IMR-90 (cell line): ENCODE data around the gene ARNT2. TPM values are rescaled to one million over a fixed set of nuclear protein-coding genes. Genes with fewer than 3 reads are reported as not detected.
A peak's percentile ranks its signal among the peaks of the same experiment; 100 is the strongest.

Experiments used
- ATAC-seq: fragments of 200-7000 bp; cut with Tn5 transposase; 2 replicates; pipeline ENCODE4 v1.9.1; 2020; ENCODE audit warnings: low read depth, mild to moderate bottlenecking, moderate library complexity
- BruUV-seq: library from RNA; stranded (reverse); fragments of 400-500 nt; replicated peaks from 2 replicates; lab custom pipeline; 2021; lab: Mats Ljungman, UMichigan
- CTCF ChIA-PET: fragments of 300-600 bp; formaldehyde crosslinking; extraction: SDS; loops from one replicate; lab custom pipeline; 2021; ENCODE audit warnings: antibody characterized with exemption; lab: Yijun Ruan, JAX
- POLR2A ChIA-PET: fragments of 300-600 bp; sonication (Branson Sonifier 250); formaldehyde crosslinking; loops from one replicate; lab custom pipeline; 2022; ENCODE audit warnings: antibody characterized with exemption; ENCODE audit not compliant: unreplicated experiment; lab: Charles Lee
- DNase-seq: peaks from one replicate; pipeline ENCODE4 v3.0.0; 2013
- H2AFZ ChIP-seq: replicated peaks from 2 replicates; pipeline ENCODE3; 2013; ENCODE audit warnings: low read length, mild to moderate bottlenecking; ENCODE audit not compliant: poor library complexity
- H2AK5ac ChIP-seq: 2 replicates; pipeline ENCODE4 v1.6.1; 2013; ENCODE audit warnings: low read depth, low read length, inconsistent platforms
- H2AK9ac ChIP-seq: replicated peaks from 2 replicates; pipeline ENCODE3; 2013; ENCODE audit warnings: mild to moderate bottlenecking, low read depth, low read length, moderate library complexity; ENCODE audit not compliant: poor library complexity
- H2BK120ac ChIP-seq: 2 replicates; pipeline ENCODE4 v1.6.1; 2013; ENCODE audit warnings: low read depth, low read length, inconsistent platforms
- H2BK15ac ChIP-seq: 3 replicates; pipeline ENCODE4 v1.6.1; 2013; ENCODE audit warnings: low read depth, low read length, inconsistent platforms
- H2BK20ac ChIP-seq: 2 replicates; pipeline ENCODE4 v1.6.1; 2013; ENCODE audit warnings: low read depth, mild to moderate bottlenecking, inconsistent platforms, low read length, moderate library complexity
- H2BK5ac ChIP-seq: 2 replicates; pipeline ENCODE4 v1.6.1; 2013; ENCODE audit warnings: mild to moderate bottlenecking, low read depth, low read length, inconsistent platforms; ENCODE audit not compliant: poor library complexity, severe bottlenecking
- H3K14ac ChIP-seq: replicated peaks from 2 replicates; pipeline ENCODE4 v1.6.1; 2013; ENCODE audit warnings: low read depth, low read length, inconsistent platforms
- H3K18ac ChIP-seq: 2 replicates; pipeline ENCODE4 v1.6.1; 2013; ENCODE audit warnings: low read depth, low read length, control low read depth
- H3K23ac ChIP-seq: 2 replicates; pipeline ENCODE4 v1.6.1; 2013; ENCODE audit warnings: low read depth, low read length, inconsistent platforms
- H3K27ac ChIP-seq: 2 replicates; pipeline ENCODE4 v1.5.1; 2013; ENCODE audit warnings: mild to moderate bottlenecking, control low read depth, low read length; ENCODE audit not compliant: insufficient read depth
- H3K27me3 ChIP-seq: 2 replicates; pipeline ENCODE4 v1.6.1; 2013; ENCODE audit warnings: low read length; ENCODE audit not compliant: control insufficient read depth, insufficient read depth
- H3K36me3 ChIP-seq: 2 replicates; pipeline ENCODE4 v1.6.1; 2013; ENCODE audit warnings: low read length, mixed read lengths; ENCODE audit not compliant: control insufficient read depth, insufficient read depth
- H3K4ac ChIP-seq: 2 replicates; pipeline ENCODE4 v1.6.1; 2013; ENCODE audit warnings: low read depth, low read length, inconsistent platforms
- H3K4me1 ChIP-seq: 2 replicates; pipeline ENCODE4 v1.6.1; 2013; ENCODE audit warnings: low read length, mixed read lengths; ENCODE audit not compliant: control insufficient read depth, insufficient read depth
- H3K4me2 ChIP-seq: 2 replicates; pipeline ENCODE4 v1.6.1; 2013; ENCODE audit warnings: low read depth, mild to moderate bottlenecking, control low read depth, low read length, moderate library complexity
- H3K4me3 ChIP-seq: 2 replicates; pipeline ENCODE4 v1.5.1; 2013; ENCODE audit warnings: low read depth, mild to moderate bottlenecking, control low read depth, low read length, moderate library complexity; ENCODE audit not compliant: insufficient read depth
- H3K56ac ChIP-seq: 2 replicates; pipeline ENCODE4 v1.6.1; 2013; ENCODE audit warnings: low read length, inconsistent platforms; ENCODE audit not compliant: insufficient read depth; ENCODE audit errors: extremely low read depth
- H3K79me1 ChIP-seq, 2 experiments: 2 replicates each; pipeline ENCODE4 v1.6.1; 2013; ENCODE audit warnings: low read length in 2 of 2, inconsistent platforms in 1 of 2, low read depth in 1 of 2
- H3K9ac ChIP-seq: 2 replicates; pipeline ENCODE4 v1.6.1; 2013; ENCODE audit warnings: low read depth, low read length, control low read depth
- H3K9me1 ChIP-seq: 2 replicates; pipeline ENCODE4 v1.6.1; 2013; ENCODE audit warnings: low read length, inconsistent platforms; ENCODE audit not compliant: insufficient read depth
- H3K9me3 ChIP-seq: 2 replicates; pipeline ENCODE4 v1.6.1; 2013; ENCODE audit warnings: low read length; ENCODE audit not compliant: control insufficient read depth, insufficient read depth
- H4K20me1 ChIP-seq: 2 replicates; pipeline ENCODE4 v1.6.1; 2013; ENCODE audit warnings: low read length, inconsistent platforms; ENCODE audit not compliant: insufficient read depth
- H4K5ac ChIP-seq: 2 replicates; pipeline ENCODE4 v1.6.1; 2013; ENCODE audit warnings: mild to moderate bottlenecking, low read depth, low read length, control low read depth
- H4K8ac ChIP-seq, 2 experiments: 2 replicates each; pipeline ENCODE4 v1.6.1; 2013; ENCODE audit warnings: low read depth in 2 of 2, low read length in 2 of 2, control low read depth in 1 of 2, inconsistent platforms in 1 of 2
- H4K91ac ChIP-seq: 2 replicates; pipeline ENCODE4 v1.6.1; 2013; ENCODE audit warnings: low read depth, low read length, inconsistent platforms; ENCODE audit not compliant: insufficient read depth
- BHLHE40 ChIP-seq: fragments of 150-350 bp; IDR thresholded peaks from 2 replicates; pipeline ENCODE4 v1.6.1; 2016; ENCODE audit warnings: mild to moderate bottlenecking, low read depth, low read length
- CEBPB ChIP-seq: IDR thresholded peaks from 2 replicates; pipeline ENCODE4 v1.6.1; 2012; ENCODE audit warnings: low read depth, low read length, improper control_type of control experiment
- ELK1 ChIP-seq: fragments of 150-350 bp; IDR thresholded peaks from 2 replicates; pipeline ENCODE4 v1.6.1; 2016; ENCODE audit warnings: low read depth, mild to moderate bottlenecking, low read length, moderate library complexity, borderline replicate concordance
- MAFK ChIP-seq: IDR thresholded peaks from 2 replicates; pipeline ENCODE4 v1.6.1; 2012; ENCODE audit warnings: low read depth, low read length, improper control_type of control experiment
- RCOR1 ChIP-seq: IDR thresholded peaks from 2 replicates; pipeline ENCODE4 v1.6.1; 2012; ENCODE audit warnings: mild to moderate bottlenecking, low read length, improper control_type of control experiment; ENCODE audit not compliant: insufficient replicate concordance
- WGBS, 2 experiments: methylation state at CpG; one replicate each; pipeline versions ENCODE4 v1.1.5 to v1.1.7; 2013; ENCODE audit warnings: missing lambda C conversion rate in 2 of 2; ENCODE audit not compliant: insufficient read length in 1 of 2; ENCODE audit errors: extremely low coverage in 2 of 2; 5-methylcytosine and 5-hydroxymethylcytosine counted together
- dilution Hi-C: fragments of 300-500 bp; cut with HindIII; formaldehyde crosslinking; loops from one replicate; pipeline ENCODE4 v1.14.3; 2018; ENCODE audit warnings: low sequenced_read_pairs; ENCODE audit not compliant: unreplicated experiment
- in situ Hi-C: fragments of 300-500 bp; cut with MboI; formaldehyde crosslinking; loops from 3 replicates; pipeline ENCODE4 v1.14.3; 2019; ENCODE audit warnings: low sequenced_read_pairs, inconsistent platforms, mixed read lengths
- intact Hi-C: fragments of 100-400 bp; cut with micrococcal nuclease; formaldehyde crosslinking; loops from 2 replicates; pipeline ENCODE4 v1.10.0; 2022
- polyA plus RNA-seq, 3 experiments: library from polyadenylated mRNA; depleted of rRNA; stranded (reverse); fragments of >200 nt; gene quantifications; 2 replicates each; pipeline ENCODE4 v1.2.3, GENCODE V29; 2012; ENCODE audit warnings: low replicate concordance in 1 of 3
- total RNA-seq: library from RNA; depleted of rRNA; stranded (reverse); fragments of >200 nt; gene quantifications from 2 replicates; pipeline ENCODE4 v1.2.3, GENCODE V29; 2012

ARNT2 gene
- total and polyA plus RNA-seq, 2 of the 4 experiments (the other 2 are of a cell fraction): 18.2 to 19.0 TPM

DNA sequence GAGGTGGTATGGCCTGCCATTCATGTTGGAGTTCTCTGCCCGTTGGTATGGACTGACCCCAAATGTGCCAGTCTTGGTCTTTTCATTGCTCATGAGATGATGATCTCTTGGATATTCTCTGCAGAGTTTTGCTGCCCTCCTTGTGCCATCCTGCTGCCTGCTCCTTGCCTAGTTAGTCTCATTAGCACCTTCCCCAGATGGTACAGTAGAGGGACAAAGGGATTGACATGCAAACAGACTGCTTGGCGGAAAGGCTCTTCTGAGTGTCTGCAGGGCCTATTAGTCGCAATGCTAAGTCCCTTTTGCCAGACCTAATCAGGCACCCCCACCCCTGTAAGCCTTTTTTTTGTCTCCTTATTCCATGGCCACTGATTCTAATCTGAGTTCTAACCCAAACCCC lies 90.6 kb downstream of the ARNT2 start:
- no peak overlapping the region for H3K4me3 ChIP-seq
- H2AK9ac ChIP-seq: peak overlapping the region; percentile 97
- no CpG with 5 or more reads among the region's 3 CpGs for WGBS, 2 experiments
- peak overlapping the region; percentile 99 for H2BK5ac ChIP-seq
- H3K9me3 ChIP-seq: no peaks in the 10 kb centered on the region
- H2BK120ac ChIP-seq: peak overlapping the region; percentile 100
- peak overlapping the region; percentile 99 for H3K27ac ChIP-seq
- ChIA-PET CTCF (no interaction called here), POLR2A (no interaction called here)
- peak overlapping the region; percentile 99 for H2BK20ac ChIP-seq
- H4K8ac ChIP-seq: peak overlapping the region; percentile 96 to 98
- H2BK15ac ChIP-seq: peak overlapping the region; percentile 97
- H2AFZ ChIP-seq: peak overlapping the region; percentile 76
- H3K4me2 ChIP-seq: no peak overlapping the region
- intact Hi-C loops: loop anchor here (1.0 kb wide), 1 partner anchor 13 kb away; no protein-coding TSS in a partner anchor
- H3K9me1 ChIP-seq: peaks cover 46% of the 10 kb centered on the region
- ATAC-seq (no peak), DNase-seq (no peak)
- no peaks in the 10 kb centered on the region for H3K27me3 ChIP-seq
- in situ Hi-C loops: no loop called here
- dilution Hi-C loops: no loop called here
- BruUV-seq: no TSS peak
- H2AK5ac ChIP-seq: peak overlapping the region; percentile 99
- H4K5ac ChIP-seq: peak overlapping the region; percentile 100
- TF ChIP-seq MAFK (no peak), ELK1 (no peak), RCOR1 (no peak), BHLHE40 (no peak), CEBPB (no peak)
- H3K36me3 ChIP-seq: no peaks in the 10 kb centered on the region
- H4K91ac ChIP-seq: peak overlapping the region; percentile 100
- peak overlapping the region; percentile 100 for H3K4ac ChIP-seq
- peaks cover 29 to 74% of the 10 kb centered on the region in 2 experiments; a peak in 3 of 4 replicates for H3K79me1 ChIP-seq
- H3K9ac ChIP-seq: peak overlapping the region; percentile 79
- H3K18ac ChIP-seq: peak overlapping the region; percentile 90
- peak overlapping the region; percentile 99 for H3K56ac ChIP-seq
- no peaks in the 10 kb centered on the region for H4K20me1 ChIP-seq
- H3K23ac ChIP-seq: peak overlapping the region; percentile 100
- H3K14ac ChIP-seq: peak overlapping the region; percentile 99
- H3K4me1 ChIP-seq: peaks cover 41% of the 10 kb centered on the region
